Gastrocnemius medialis (tissue), 4 donors: ENCODE measurements around the gene NIPA2. TPM values are rescaled to one million over a fixed set of nuclear protein-coding genes. Genes with fewer than 3 reads are reported as not detected.

Experiments used
- ATAC-seq, 2 donors: fragments of 150-250 bp; one replicate each; pipeline ENCODE4 v1.9.1; 2016
- DNase-seq, 2 donors: peaks; one replicate each; pipeline ENCODE4 v3.0.0-alpha.2; 2019
- H3K27ac ChIP-seq, 4 donors: fragments of 200-600 bp; sonication (generic); 1 replicate in 1 of 4; 2 replicates in 3 of 4; pipeline ENCODE4 v1.5.1; 2016 to 2018; ENCODE audit warnings: mild to moderate bottlenecking in 2 of 4, moderate library complexity in 1 of 4
- H3K27me3 ChIP-seq, 3 donors: fragments of 200-600 bp; sonication (generic) in 2 of 3; 1 replicate in 1 of 3; 2 replicates in 2 of 3; pipeline versions ENCODE4 v1.5.1 to v1.6.0; 2016 to 2019; ENCODE audit warnings: mild to moderate bottlenecking in 1 of 3, moderate library complexity in 1 of 3
- H3K36me3 ChIP-seq, 2 donors: fragments of 200-600 bp; sonication (generic) in 1 of 2; one replicate each; pipeline ENCODE4 v1.5.1; 2017 to 2018
- H3K4me1 ChIP-seq, 2 donors: fragments of 200-600 bp; sonication (generic) in 1 of 2; one replicate each; pipeline ENCODE4 v1.5.1; 2016 to 2017; ENCODE audit warnings: mild to moderate bottlenecking in 2 of 2
- H3K4me3 ChIP-seq, 4 donors: fragments of 200-600 bp; sonication (generic) in 3 of 4; 1 replicate in 1 of 4; 2 replicates in 3 of 4; pipeline ENCODE4 v1.5.1; 2016 to 2019; ENCODE audit warnings: mild to moderate bottlenecking in 2 of 4
- H3K9me3 ChIP-seq, 3 donors: fragments of 200-600 bp; sonication (generic) in 2 of 3; 1 replicate in 1 of 3; 2 replicates in 2 of 3; pipeline ENCODE4 v1.5.1; 2016 to 2019
- POLR2A ChIP-seq, 2 donors: fragments of 450-650 bp; IDR thresholded peaks; one replicate each; pipeline ENCODE4 v1.6.1; 2017; ENCODE audit warnings: antibody characterized with exemption in 2 of 2, mild to moderate bottlenecking in 2 of 2, moderate library complexity in 2 of 2
- in situ Hi-C, 4 donors: fragments of 200-750 bp; cut with MboI; loops; one replicate each; pipeline versions ENCODE4 v1.15.0 to v1.8.0; 2017; ENCODE audit warnings: low sequenced_read_pairs in 4 of 4
- intact Hi-C: fragments of 100-400 bp; cut with DNase I; formaldehyde crosslinking; loops from one replicate; pipeline ENCODE4 v1.15.1; 2023; ENCODE audit warnings: low total_unique reads
- total RNA-seq, 4 donors: library from RNA; depleted of rRNA; stranded (reverse); fragments of >200 nt; gene quantifications; one replicate each; pipeline versions ENCODE4 v1.1.0 to v1.2.3, GENCODE V29; 2016
- TF ChIP-seq, protein P1 (sequence below), 5 experiments: fragments of 450-650 bp in 3 of 5; fragments of 200-600 bp in 2 of 5; sonication (generic) in 2 of 5; IDR thresholded peaks in 4 of 5; conservative IDR thresholded peaks in 1 of 5; 1 replicate in 4 of 5; 2 replicates in 1 of 5; pipeline ENCODE4 v1.5.1; 2016 to 2019; ENCODE audit warnings: antibody characterized with exemption in 5 of 5, mild to moderate bottlenecking in 3 of 5, moderate library complexity in 3 of 5

The NIPA2 gene
- 10 to 100 TPM; 27.3 to 43.5 (median 38.6) TPM for total RNA-seq

DNA sequence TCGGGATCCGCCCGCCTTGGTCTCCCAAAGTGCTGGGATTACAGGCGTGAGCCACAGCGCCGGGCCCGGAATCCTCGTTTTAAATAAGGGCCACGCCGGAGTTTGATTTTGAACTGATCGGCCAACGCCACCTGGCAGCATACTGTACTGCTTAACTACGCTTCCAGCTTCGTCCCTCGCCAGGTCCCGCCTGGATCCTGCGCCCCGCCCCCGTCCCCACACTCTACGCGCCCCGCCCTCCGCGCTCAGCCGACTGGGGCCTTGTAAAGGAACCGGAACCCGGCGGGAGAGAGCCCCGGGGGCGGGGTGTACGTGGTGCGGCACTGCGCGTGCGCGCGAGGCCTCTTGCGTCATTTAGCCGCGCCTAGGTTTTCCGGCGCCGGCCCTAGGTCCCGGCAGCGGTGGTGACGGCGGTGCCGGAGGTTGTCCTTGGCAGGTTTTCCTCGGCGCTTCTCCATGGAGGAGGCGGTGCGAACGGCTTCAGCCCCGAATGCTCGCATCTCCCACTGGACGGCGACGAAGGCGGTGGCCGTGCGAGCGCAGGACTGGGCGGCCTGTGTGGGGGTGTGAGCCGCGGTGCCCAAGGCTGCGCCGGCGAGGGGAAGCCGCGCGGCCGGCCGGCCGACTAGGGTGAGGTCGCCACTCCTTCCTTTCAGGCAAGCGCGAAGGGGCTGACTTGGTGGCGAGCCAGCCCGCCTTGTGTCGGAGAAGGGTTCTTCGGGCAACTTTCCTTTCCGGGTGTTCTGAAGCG is at the start of gene NIPA2:
TSS of gene NIPA2 (plus strand) at position 375 of the 751 bp plus-strand sequence. CDS start 13,066 bp downstream, outside the sequence.
- intact Hi-C loops, result loop anchor here (1.0 to 10.0 kb wide), 3 partner anchors 52 to 199 kb away; partner anchors contain the start of genes CYFIP1, NIPA1 and TUBGCP5
- in situ Hi-C loops, result loop anchor here in 1 of 4 donors (10.0 kb wide), 1 partner anchor 196 kb away; the partner anchor contains the start of gene TUBGCP5
- Histone ChIP-seq H3K27ac (peak within 1 kb of the TSS; percentile 87 to 96 (median 91)), H3K9me3 (no peaks in the 10 kb centered on the region), H3K4me3 (peak within 1 kb of the TSS; percentile 70 to 77 (median 75)), H3K36me3 (no peaks in the 10 kb centered on the region), H3K4me1 (peaks cover 17 to 20% of the 10 kb centered on the region in 2 donors), H3K27me3 (no peaks in the 10 kb centered on the region)
- ATAC-seq, result peak; percentile 95 to 97
- peak; percentile 94 to 98 for DNase-seq
- peak; percentile 89 to 91 for TF ChIP-seq POLR2A (IDR thresholded peaks at IDR 0.05)
- TF ChIP-seq, protein P1, sequence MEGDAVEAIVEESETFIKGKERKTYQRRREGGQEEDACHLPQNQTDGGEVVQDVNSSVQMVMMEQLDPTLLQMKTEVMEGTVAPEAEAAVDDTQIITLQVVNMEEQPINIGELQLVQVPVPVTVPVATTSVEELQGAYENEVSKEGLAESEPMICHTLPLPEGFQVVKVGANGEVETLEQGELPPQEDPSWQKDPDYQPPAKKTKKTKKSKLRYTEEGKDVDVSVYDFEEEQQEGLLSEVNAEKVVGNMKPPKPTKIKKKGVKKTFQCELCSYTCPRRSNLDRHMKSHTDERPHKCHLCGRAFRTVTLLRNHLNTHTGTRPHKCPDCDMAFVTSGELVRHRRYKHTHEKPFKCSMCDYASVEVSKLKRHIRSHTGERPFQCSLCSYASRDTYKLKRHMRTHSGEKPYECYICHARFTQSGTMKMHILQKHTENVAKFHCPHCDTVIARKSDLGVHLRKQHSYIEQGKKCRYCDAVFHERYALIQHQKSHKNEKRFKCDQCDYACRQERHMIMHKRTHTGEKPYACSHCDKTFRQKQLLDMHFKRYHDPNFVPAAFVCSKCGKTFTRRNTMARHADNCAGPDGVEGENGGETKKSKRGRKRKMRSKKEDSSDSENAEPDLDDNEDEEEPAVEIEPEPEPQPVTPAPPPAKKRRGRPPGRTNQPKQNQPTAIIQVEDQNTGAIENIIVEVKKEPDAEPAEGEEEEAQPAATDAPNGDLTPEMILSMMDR (IDR thresholded peaks at IDR 0.05 in 4 of 5, conservative IDR thresholded peaks at IDR 0.05 in 1 of 5), result peak in 1 of 5 experiments; percentile 22

DNA sequence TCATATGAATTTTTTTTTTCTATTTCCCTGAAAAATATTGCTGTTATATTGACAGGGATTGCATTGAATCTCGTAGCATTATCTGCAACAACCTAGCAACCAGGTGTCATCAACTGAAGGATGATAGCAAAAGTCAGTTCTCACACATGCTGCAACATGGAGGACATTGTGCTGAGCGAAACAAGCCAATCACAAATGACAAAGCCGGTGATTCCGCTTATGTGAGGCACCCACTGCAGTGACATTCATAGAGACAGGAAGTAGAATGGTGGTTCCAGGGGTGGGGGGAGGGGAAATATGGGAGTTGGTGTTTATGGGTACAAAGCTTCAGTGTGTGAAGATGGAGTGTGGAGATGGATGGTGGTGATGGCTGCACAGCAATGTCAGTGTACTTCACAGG is 44.4 kb upstream of the NIPA2 start:
- no peak overlapping the region for H3K27ac ChIP-seq
- in situ Hi-C loops, result no loop called here
- no peak overlapping the region for H3K4me3 ChIP-seq
- H3K9me3 ChIP-seq, result no peaks in the 10 kb centered on the region
- intact Hi-C loops, result no loop called here
- no peaks in the 10 kb centered on the region for H3K27me3 ChIP-seq
- no peak for ATAC-seq
- TF ChIP-seq, protein P1 (IDR thresholded peaks at IDR 0.05 in 4 of 5, conservative IDR thresholded peaks at IDR 0.05 in 1 of 5), result no peak
- no peak for TF ChIP-seq POLR2A (IDR thresholded peaks at IDR 0.05)
- no peak for DNase-seq
- H3K36me3 ChIP-seq, result no peaks in the 10 kb centered on the region
- no peaks in the 10 kb centered on the region for H3K4me1 ChIP-seq

DNA sequence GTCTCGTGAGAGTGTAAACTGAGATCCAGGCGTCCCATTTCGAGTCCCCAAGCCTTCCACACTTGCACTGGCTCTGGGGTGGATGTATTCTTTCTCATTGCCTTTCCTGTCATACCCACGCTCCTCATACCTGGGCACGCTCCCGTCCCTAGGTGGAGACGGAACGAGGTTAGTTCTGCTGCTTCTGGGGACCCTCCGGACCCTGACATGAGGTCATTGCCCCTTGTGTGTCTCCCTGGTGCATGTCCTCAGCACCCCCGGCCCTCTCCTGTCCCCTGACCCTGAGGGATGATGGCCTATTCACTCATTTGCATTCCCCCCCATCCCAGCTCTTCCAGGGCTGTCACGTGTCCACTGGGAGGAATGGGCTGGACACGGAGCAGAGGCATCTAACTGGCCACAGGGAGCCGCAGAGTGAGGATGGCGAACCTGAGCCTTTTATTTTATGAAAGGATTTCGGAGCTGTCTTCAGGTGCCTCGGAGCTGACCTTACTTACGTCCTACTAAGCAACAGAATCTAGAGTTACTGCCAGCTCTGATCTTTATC is 43.8 kb upstream of the NIPA2 start:
- Histone ChIP-seq H3K9me3 (no peaks in the 10 kb centered on the region), H3K4me3 (no peak overlapping the region), H3K36me3 (no peaks in the 10 kb centered on the region), H3K27ac (no peak overlapping the region), H3K4me1 (no peaks in the 10 kb centered on the region), H3K27me3 (no peaks in the 10 kb centered on the region)
- TF ChIP-seq POLR2A (IDR thresholded peaks at IDR 0.05), result no peak
- TF ChIP-seq, protein P1 (IDR thresholded peaks at IDR 0.05 in 4 of 5, conservative IDR thresholded peaks at IDR 0.05 in 1 of 5), result no peak
- intact Hi-C loops, result no loop called here
- ATAC-seq, result no peak
- in situ Hi-C loops, result no loop called here
- DNase-seq, result no peak

DNA sequence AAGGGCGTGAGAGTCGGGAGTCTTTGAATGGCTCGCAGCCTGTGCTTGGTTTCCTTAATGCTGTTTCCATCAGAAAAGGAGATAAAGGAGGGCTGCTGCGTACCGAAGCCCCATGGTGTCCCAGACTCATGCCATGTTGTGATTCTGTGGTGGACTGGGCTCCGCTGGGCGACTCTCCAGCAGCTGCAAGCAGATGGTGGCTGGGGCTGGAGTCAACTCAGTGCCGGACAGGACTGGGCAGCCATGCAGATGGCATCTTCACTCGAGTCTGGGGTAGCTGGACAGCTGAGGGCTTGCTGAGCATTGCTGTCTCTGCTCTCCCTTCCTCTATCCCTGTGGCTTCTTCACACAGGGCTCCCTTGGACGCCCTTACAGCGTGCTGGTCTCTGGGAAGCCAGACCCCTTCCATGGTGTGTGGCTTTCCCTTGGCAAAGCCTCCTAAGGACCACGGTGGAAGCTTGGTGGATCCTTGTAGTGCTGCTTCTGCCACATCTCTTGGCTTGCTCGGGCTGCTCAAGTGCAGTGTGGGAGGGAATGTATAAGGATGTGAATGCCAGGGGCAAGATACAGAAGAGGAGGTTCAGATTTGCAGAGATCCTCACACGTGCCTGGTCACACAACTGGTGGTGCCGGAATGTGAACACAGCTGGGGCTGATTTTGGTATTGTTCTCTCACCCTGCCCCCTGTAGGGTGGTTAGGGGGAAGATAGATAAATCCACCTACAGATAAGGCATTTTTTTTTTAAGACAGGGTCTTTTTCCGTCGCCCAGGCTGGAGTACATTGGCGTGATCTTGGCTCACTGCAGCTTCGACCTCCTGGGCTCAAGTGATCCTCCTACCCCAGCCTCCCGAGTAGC is 43.0 kb upstream of the NIPA2 start:
- Histone ChIP-seq H3K4me1 (no peaks in the 10 kb centered on the region), H3K36me3 (no peaks in the 10 kb centered on the region), H3K9me3 (no peaks in the 10 kb centered on the region), H3K27ac (no peak overlapping the region), H3K27me3 (no peaks in the 10 kb centered on the region), H3K4me3 (no peak overlapping the region)
- DNase-seq, result no peak
- in situ Hi-C loops (no loop called here), intact Hi-C loops (no loop called here)
- TF ChIP-seq POLR2A (IDR thresholded peaks at IDR 0.05), result no peak
- TF ChIP-seq, protein P1 (IDR thresholded peaks at IDR 0.05 in 4 of 5, conservative IDR thresholded peaks at IDR 0.05 in 1 of 5), result no peak
- ATAC-seq, result no peak
